KBM-7 (cell line): ENCODE results near the gene ADM2.

Experiments
- DNase-seq: peaks from one replicate; pipeline ENCODE4 v3.0.0-alpha.2; 2015
- in situ Hi-C: fragments of 300-500 bp; cut with MboI; formaldehyde crosslinking; loops from 2 replicates; pipeline ENCODE4 v1.14.3; 2020; ENCODE audit warnings: low sequenced_read_pairs, low pct_unique_long_range_greater_than_20kb, mixed read lengths

The ADM2 gene

GRCh38 chr22:50463188-50463900 lies 18.0 kb upstream of the ADM2 start:
- in situ Hi-C loops = no loop called here
- DNase-seq = no peak

GRCh38 chr22:50464451-50464850 lies 16.9 kb upstream of the ADM2 start:
- in situ Hi-C loops = no loop called here
- DNase-seq = no peak

- DNase-seq = no peak
- in situ Hi-C loops = no loop called here
Measured at GRCh38 chr22:50465066-50465930, 16.0 kb upstream of the ADM2 start.

GRCh38 chr22:50467341-50467740 lies 14.0 kb upstream of the ADM2 start:
- no peak for DNase-seq
- in situ Hi-C loops = no loop called here

- DNase-seq = no peak
- in situ Hi-C loops = no loop called here
Measured at GRCh38 chr22:50467773-50468440, 13.4 kb upstream of the ADM2 start.

- DNase-seq = no peak
- in situ Hi-C loops = no loop called here
Measured at GRCh38 chr22:50468626-50469025, 12.7 kb upstream of the ADM2 start.

GRCh38 chr22:50469377-50470305 lies 11.7 kb upstream of the ADM2 start:
- peak; percentile 94 for DNase-seq
- in situ Hi-C loops = no loop called here

- no peak for DNase-seq
- in situ Hi-C loops = no loop called here
Measured at GRCh38 chr22:50470491-50470890, 10.9 kb upstream of the ADM2 start.

GRCh38 chr22:50471197-50471847 lies 10.0 kb upstream of the ADM2 start:
- in situ Hi-C loops = no loop called here

GRCh38 chr22:50471962-50472361 lies 9.4 kb upstream of the ADM2 start:
- DNase-seq = no peak
- in situ Hi-C loops = no loop called here

More at GRCh38 chr22:50471197-50471847, 10.0 kb upstream of the ADM2 start:
- DNase-seq = no peak

- in situ Hi-C loops = no loop called here
- DNase-seq = peak; percentile 46
Measured at GRCh38 chr22:50473088-50473487, 8.3 kb upstream of the ADM2 start.

- DNase-seq = peak; percentile 30
Measured at GRCh38 chr22:50473855-50474671, 7.3 kb upstream of the ADM2 start.

GRCh38 chr22:50474710-50475651 lies 6.4 kb upstream of the ADM2 start, which contains the start of gene SBF1:
SBF1 (minus strand) TSS chr22:50475035; CDS start chr22:50474840, 195 bp downstream.
- in situ Hi-C loops = no loop called here
- peak; percentile 83 for DNase-seq

More at GRCh38 chr22:50473855-50474671, 7.3 kb upstream of the ADM2 start:
- in situ Hi-C loops = no loop called here

GRCh38 chr22:50475652-50476002 lies 5.7 kb upstream of the ADM2 start:
- in situ Hi-C loops = no loop called here
- no peak for DNase-seq

- in situ Hi-C loops = no loop called here
- no peak for DNase-seq
Measured at GRCh38 chr22:50476868-50477267, 4.5 kb upstream of the ADM2 start.

- in situ Hi-C loops = no loop called here
- no peak for DNase-seq
Measured at GRCh38 chr22:50477923-50478322, 3.4 kb upstream of the ADM2 start.
